HL-60 (cell line): Measurements from ENCODE around the gene ANKK1.

Source experiments
- DNase-seq, 2 experiments: peaks; one replicate each; pipeline ENCODE4 v3.0.0-alpha.2; 2010 to 2020; ENCODE audit warnings: low read depth in 1 of 2, low spot score in 1 of 2
- H3K27ac ChIP-seq: fragments of 250-450 bp; sonication (Bioruptor Pico); replicated peaks from 2 replicates; pipeline ENCODE4 v1.5.1; 2020; ENCODE audit warnings: mild to moderate bottlenecking, moderate library complexity
- H3K27me3 ChIP-seq: fragments of 250-450 bp; sonication (Bioruptor Pico); 2 replicates; pipeline ENCODE4 v1.5.1; 2021; ENCODE audit warnings: mild to moderate bottlenecking, moderate library complexity; ENCODE audit not compliant: insufficient read depth, poor library complexity, severe bottlenecking
- H3K4me3 ChIP-seq: replicated peaks from 2 replicates; pipeline ENCODE4 v1.5.1; 2011; ENCODE audit warnings: mild to moderate bottlenecking, control low read depth, low read length; ENCODE audit not compliant: insufficient read depth
- CTCF ChIP-seq: IDR thresholded peaks from one replicate; pipeline ENCODE4 v1.5.1; 2011; ENCODE audit warnings: low read length, control low read depth, inconsistent platforms; ENCODE audit not compliant: insufficient read depth
- GABPA ChIP-seq: IDR thresholded peaks from 2 replicates; pipeline ENCODE4 v1.6.1; 2012; ENCODE audit warnings: low read depth
- POLR2AphosphoS5 ChIP-seq: IDR thresholded peaks from 2 replicates; pipeline ENCODE4 v1.6.1; 2012; ENCODE audit warnings: low read depth
- REST ChIP-seq: IDR thresholded peaks from 2 replicates; pipeline ENCODE4 v1.6.1; 2012; ENCODE audit warnings: low read depth; ENCODE audit not compliant: insufficient replicate concordance
- SPI1 ChIP-seq: IDR thresholded peaks from 2 replicates; pipeline ENCODE4 v1.6.1; 2012; ENCODE audit warnings: low read depth, mild to moderate bottlenecking, borderline replicate concordance

ANKK1 gene

GRCh38 chr11:113408206-113408605 lies 20.6 kb downstream of the ANKK1 start:
- no peak for DNase-seq

GRCh38 chr11:113408887-113409286 lies 21.3 kb downstream of the ANKK1 start:
- Histone ChIP-seq H3K4me3 (no peak overlapping the region), H3K27me3 (no peaks in the 10 kb centered on the region), H3K27ac (no peak overlapping the region)
- DNase-seq: no peak
- no peak for TF ChIP-seq CTCF
- TF ChIP-seq SPI1: no peak
- TF ChIP-seq POLR2AphosphoS5: no peak
- no peak for TF ChIP-seq REST
- TF ChIP-seq GABPA: no peak

More at GRCh38 chr11:113408206-113408605, 20.6 kb downstream of the ANKK1 start:
- H3K27ac ChIP-seq: no peak overlapping the region
- TF ChIP-seq REST (no peak), SPI1 (no peak), POLR2AphosphoS5 (no peak), CTCF (no peak), GABPA (no peak)
- H3K4me3 ChIP-seq: no peak overlapping the region
- no peaks in the 10 kb centered on the region for H3K27me3 ChIP-seq

GRCh38 chr11:113409526-113409925 lies 21.9 kb downstream of the ANKK1 start:
- Histone ChIP-seq H3K27ac (no peak overlapping the region), H3K27me3 (no peaks in the 10 kb centered on the region)

More at GRCh38 chr11:113409526-113409925, 21.9 kb downstream of the ANKK1 start:
- no peak overlapping the region for H3K4me3 ChIP-seq
- no peak for DNase-seq
- TF ChIP-seq GABPA: no peak
- no peak for TF ChIP-seq REST
- no peak for TF ChIP-seq SPI1
- no peak for TF ChIP-seq CTCF
- TF ChIP-seq POLR2AphosphoS5: no peak
